IPS DF 4.7 (cell line): ENCODE results near the gene HPCA.

Source experiments
- DNase-seq: peaks from one replicate; pipeline ENCODE4 v3.0.0-alpha.2; 2013; ENCODE audit warnings: low spot score; ENCODE audit errors: extremely low read depth

The HPCA gene

GRCh38 chr1:32931760-32932159 is 45.5 kb downstream of the HPCA start:
- DNase-seq = no peak

- DNase-seq = no peak
Observed at GRCh38 chr1:32933742-32934322, 47.5 kb downstream of the HPCA start.

- no peak for DNase-seq
Observed at GRCh38 chr1:32934535-32934934, 48.2 kb downstream of the HPCA start.

- DNase-seq = no peak
Observed at GRCh38 chr1:32937061-32937460, 50.8 kb downstream of the HPCA start.

GRCh38 chr1:32939655-32940371 is 53.5 kb downstream of the HPCA start:
- no peak for DNase-seq

- no peak for DNase-seq
Observed at GRCh38 chr1:32944180-32944579, 57.9 kb downstream of the HPCA start.
